Fibroblast of the aortic adventitia (primary cell): ENCODE data around the gene PSMD2. TPM values are rescaled to one million over a fixed set of nuclear protein-coding genes. Genes with fewer than 3 reads are reported as not detected.

ENCODE experiments used
- DNase-seq: peaks from one replicate; pipeline ENCODE4 v3.0.0-alpha.2; 2010; ENCODE audit warnings: low read depth
- H3K4me3 ChIP-seq: 2 replicates; pipeline ENCODE4 v1.5.1; 2011; ENCODE audit warnings: low read depth, mild to moderate bottlenecking, control low read depth, low read length, moderate library complexity
- total RNA-seq: library from RNA; depleted of rRNA; stranded (reverse); fragments of >200 nt; gene quantifications from 2 replicates; pipeline ENCODE4 v1.2.3, GENCODE V29; 2012; ENCODE audit warnings: low replicate concordance
- TF ChIP-seq, protein P1 (sequence below): IDR thresholded peaks from 2 replicates; pipeline ENCODE4 v1.5.1; 2011; ENCODE audit warnings: mild to moderate bottlenecking, low read length, control low read depth, inconsistent platforms; ENCODE audit not compliant: insufficient read depth

The PSMD2 gene
- total RNA-seq, 1 donor = 333 TPM

DNA sequence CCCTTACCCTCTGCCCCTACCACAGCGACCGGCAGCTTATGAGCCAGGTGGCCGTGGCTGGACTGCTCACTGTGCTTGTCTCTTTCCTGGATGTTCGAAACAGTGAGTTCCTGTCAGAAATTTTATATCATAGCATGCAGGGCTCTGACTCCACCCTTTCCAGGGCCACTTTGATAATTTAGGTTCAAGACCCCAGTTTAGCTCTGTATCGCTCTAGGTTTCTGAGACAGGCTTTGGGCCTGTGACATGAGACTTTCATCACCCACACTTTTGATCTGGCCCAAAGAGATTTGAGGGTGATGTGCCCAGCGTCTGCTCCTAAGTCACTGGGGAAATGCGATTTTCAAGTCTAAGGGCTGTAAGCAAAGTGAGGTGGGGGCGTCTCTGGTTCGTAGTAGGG lies 8.9 kb downstream of the PSMD2 start:
- DNase-seq = no peak
- TF ChIP-seq, protein P1, sequence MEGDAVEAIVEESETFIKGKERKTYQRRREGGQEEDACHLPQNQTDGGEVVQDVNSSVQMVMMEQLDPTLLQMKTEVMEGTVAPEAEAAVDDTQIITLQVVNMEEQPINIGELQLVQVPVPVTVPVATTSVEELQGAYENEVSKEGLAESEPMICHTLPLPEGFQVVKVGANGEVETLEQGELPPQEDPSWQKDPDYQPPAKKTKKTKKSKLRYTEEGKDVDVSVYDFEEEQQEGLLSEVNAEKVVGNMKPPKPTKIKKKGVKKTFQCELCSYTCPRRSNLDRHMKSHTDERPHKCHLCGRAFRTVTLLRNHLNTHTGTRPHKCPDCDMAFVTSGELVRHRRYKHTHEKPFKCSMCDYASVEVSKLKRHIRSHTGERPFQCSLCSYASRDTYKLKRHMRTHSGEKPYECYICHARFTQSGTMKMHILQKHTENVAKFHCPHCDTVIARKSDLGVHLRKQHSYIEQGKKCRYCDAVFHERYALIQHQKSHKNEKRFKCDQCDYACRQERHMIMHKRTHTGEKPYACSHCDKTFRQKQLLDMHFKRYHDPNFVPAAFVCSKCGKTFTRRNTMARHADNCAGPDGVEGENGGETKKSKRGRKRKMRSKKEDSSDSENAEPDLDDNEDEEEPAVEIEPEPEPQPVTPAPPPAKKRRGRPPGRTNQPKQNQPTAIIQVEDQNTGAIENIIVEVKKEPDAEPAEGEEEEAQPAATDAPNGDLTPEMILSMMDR = no peak
- H3K4me3 ChIP-seq = no peak overlapping the region

DNA sequence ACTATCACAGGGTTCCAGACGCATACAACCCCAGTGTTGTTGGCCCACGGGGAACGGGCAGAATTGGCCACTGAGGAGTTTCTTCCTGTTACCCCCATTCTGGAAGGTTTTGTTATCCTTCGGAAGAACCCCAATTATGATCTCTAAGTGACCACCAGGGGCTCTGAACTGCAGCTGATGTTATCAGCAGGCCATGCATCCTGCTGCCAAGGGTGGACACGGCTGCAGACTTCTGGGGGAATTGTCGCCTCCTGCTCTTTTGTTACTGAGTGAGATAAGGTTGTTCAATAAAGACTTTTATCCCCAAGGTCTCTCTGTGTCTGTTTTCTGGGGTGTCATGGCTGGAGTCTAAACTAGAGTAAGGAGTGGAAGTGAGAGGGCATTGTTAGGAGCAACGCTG lies 9.7 kb downstream of the PSMD2 start:
- no peak for DNase-seq
- H3K4me3 ChIP-seq = no peak overlapping the region
- TF ChIP-seq, protein P1 = no peak

DNA sequence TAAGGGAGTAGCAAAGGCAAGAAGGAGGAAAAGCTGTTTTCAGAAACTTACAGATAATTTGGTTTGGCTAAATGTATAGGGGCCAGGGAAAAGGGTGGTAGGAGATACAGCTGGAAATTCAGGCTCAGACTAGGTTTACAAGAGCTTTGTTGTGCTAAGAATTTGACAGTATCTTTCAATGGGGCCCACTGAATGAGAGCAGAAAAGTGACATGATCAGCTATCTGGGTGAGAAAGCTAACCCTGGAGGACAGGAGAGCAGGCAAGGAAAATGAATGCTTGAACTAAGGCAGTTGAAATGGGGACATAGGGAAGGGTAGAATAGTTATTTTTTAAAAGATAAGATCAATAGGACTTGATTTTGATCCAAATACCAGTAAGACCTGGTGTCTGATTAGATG lies 12.6 kb downstream of the PSMD2 start:
- no peak overlapping the region for H3K4me3 ChIP-seq
- TF ChIP-seq, protein P1 = no peak
- DNase-seq = no peak

DNA sequence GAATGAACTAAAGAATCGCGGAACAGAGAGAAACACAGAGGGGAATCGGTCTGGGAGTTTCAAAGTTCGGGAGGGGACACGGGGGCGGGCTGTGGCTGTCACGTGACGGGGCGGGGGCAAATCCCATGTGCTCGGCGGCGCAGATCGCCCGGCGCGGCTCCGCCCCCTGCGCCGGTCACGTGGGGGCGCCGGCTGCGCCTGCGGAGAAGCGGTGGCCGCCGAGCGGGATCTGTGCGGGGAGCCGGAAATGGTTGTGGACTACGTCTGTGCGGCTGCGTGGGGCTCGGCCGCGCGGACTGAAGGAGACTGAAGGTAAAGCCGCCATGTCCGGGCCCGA lies 15.3 kb downstream of the PSMD2 start, which contains the start of gene EIF4G1:
EIF4G1 (plus strand) TSS at position 244 of the 337 bp plus-strand sequence. CDS start 1,191 bp downstream, outside the sequence.
- TF ChIP-seq, protein P1 = no peak
- H3K4me3 ChIP-seq = peak within 1 kb of the TSS; percentile 89
- peak; percentile 94 for DNase-seq

DNA sequence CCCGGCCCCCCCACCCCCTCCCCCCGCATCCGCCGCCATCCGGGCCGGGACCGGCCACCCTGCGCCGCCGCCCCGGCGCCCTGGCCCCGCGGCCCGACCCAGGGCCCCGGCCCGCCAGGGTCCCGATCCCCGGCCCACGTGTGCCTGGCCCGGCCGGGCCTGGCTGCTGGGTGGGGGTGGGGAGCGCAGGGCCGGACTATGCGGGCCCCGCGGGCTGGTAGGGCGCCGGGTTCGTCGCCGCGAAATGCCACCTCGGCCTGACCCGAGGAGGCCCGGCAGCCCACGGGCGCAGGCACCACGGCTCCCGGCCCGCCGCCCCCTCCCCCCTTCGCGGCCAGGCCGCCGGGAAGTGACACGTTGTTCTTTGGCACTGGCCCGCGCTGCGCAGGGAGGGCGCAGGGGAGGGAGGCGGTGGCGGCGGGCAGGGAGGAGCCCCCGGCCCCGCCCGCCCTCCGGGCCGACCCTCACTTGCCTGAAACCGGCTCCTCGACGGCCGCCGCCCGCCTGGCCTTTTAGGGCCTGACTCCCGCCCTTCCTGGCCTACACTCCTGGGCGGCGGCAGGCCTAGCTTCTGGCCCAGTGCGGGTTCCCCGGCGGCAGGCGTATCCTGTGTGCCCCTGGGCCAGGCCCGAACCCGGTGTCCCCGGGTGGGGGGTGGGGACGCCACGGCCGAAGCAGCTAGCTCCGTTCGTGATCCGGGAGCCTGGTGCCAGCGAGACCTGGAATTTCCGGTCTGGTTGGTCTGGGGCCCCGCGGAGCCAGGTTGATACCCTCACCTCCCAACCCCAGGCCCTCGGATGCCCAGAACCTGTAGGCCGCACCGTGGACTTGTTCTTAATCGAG lies 15.9 kb downstream of the PSMD2 start:
- TF ChIP-seq, protein P1 = no peak
- H3K4me3 ChIP-seq = peak overlapping the region; percentile 89
- DNase-seq = peak; percentile 81

DNA sequence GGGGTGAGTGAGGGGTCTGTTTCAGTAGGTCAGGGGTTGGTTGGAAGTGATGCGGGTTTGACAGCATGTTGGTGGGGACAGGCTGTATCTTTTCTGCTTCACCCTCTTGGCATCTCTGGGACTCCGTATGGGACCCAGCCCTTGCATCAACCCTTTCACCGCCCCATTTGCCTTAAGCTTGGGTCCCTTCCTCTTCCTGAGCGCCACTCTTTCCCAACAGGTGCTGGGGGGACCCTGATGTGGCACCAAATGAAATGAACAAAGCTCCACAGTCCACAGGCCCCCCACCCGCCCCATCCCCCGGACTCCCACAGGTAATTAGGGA lies 16.5 kb downstream of the PSMD2 start:
- peak overlapping the region; percentile 89 for H3K4me3 ChIP-seq
- no peak for DNase-seq
- TF ChIP-seq, protein P1 = no peak
